Left lung (tissue), 10 donors: Measurements from ENCODE around the gene BGN. TPM values are rescaled to one million over a fixed set of nuclear protein-coding genes. Genes with fewer than 3 reads are reported as not detected.

Experiments used
- ATAC-seq: fragments of 200-7000 bp; cut with Tn5 transposase; one replicate; pipeline ENCODE4 v1.9.1; 2020; ENCODE audit warnings: moderate library complexity
- DNase-seq, 4 donors: peaks; one replicate each; pipeline ENCODE4 v3.0.0-alpha.2; 2013 to 2020
- H3K27ac ChIP-seq, 2 donors: fragments of 200-600 bp; sonication (generic) in 1 of 2; one replicate each; pipeline versions ENCODE4 v1.5.0 to v1.8.0; 2020 to 2021
- H3K27me3 ChIP-seq, 2 donors: fragments of 200-600 bp; sonication (generic) in 1 of 2; one replicate each; pipeline versions ENCODE4 v1.5.0 to v1.8.0; 2020 to 2021
- H3K36me3 ChIP-seq, 2 donors: fragments of 200-600 bp; sonication (generic) in 1 of 2; one replicate each; pipeline versions ENCODE4 v1.5.0 to v1.8.0; 2020 to 2021
- H3K4me1 ChIP-seq, 2 donors: fragments of 200-600 bp; one replicate each; pipeline ENCODE4 v1.8.0; 2021
- H3K4me3 ChIP-seq, 2 donors: fragments of 200-600 bp; sonication (generic) in 1 of 2; one replicate each; pipeline versions ENCODE4 v1.5.0 to v1.8.0; 2020 to 2021; ENCODE audit warnings: mild to moderate bottlenecking in 1 of 2
- H3K9me3 ChIP-seq, 2 donors: fragments of 200-600 bp; sonication (generic) in 1 of 2; one replicate each; pipeline versions ENCODE4 v1.5.0 to v1.8.0; 2020 to 2021
- CTCF ChIP-seq, 2 donors: fragments of 200-600 bp; sonication (generic) in 1 of 2; IDR thresholded peaks; one replicate each; pipeline versions ENCODE4 v1.5.0 to v1.8.0; 2021; ENCODE audit warnings: antibody characterized with exemption in 2 of 2
- intact Hi-C, 2 donors: fragments of 100-400 bp; cut with DNase I; formaldehyde crosslinking; loops; one replicate each; pipeline versions ENCODE4 v1.11.2 to v1.14.2; 2022
- polyA plus RNA-seq, 6 donors: library from polyadenylated mRNA; unstranded; fragments of 120-200 nt; gene quantifications; one replicate each; pipeline ENCODE4 v1.2.1, GENCODE V29; 2013; ENCODE audit not compliant: insufficient read length in 6 of 6
- total RNA-seq, 2 donors: library from RNA; stranded (reverse); fragmentation: NEBNext Ultra II Directional; extraction: Animal tissue kit (Norgen Biotek cat#: 25700); gene quantifications; one replicate each; pipeline ENCODE4 v1.2.1, GENCODE V29; 2021
- donor health status: DM: no; HTN: yes; CAD: no.
- donor health status: DM: no; HTN: no; CAD: no.

BGN gene
- total and polyA plus RNA-seq, 8 donors = 175 to 492 (median 202) TPM

GRCh38 chrX:153544727-153545126, 49.9 kb downstream of the BGN start:
- DNase-seq (no peak), ATAC-seq (no peak)
- Histone ChIP-seq H3K4me3 (no peak overlapping the region), H3K27me3 (no peaks in the 10 kb centered on the region), H3K9me3 (no peaks in the 10 kb centered on the region), H3K36me3 (no peaks in the 10 kb centered on the region), H3K27ac (no peak overlapping the region), H3K4me1 (no peaks in the 10 kb centered on the region)
- intact Hi-C loops = no loop called here
- TF ChIP-seq CTCF (IDR thresholded peaks at IDR 0.05) = no peak

- intact Hi-C loops = no loop called here
- ATAC-seq (no peak), DNase-seq (no peak)
- no peak for TF ChIP-seq CTCF (IDR thresholded peaks at IDR 0.05)
- H3K27ac ChIP-seq = no peak overlapping the region
- no peaks in the 10 kb centered on the region for H3K36me3 ChIP-seq
- no peaks in the 10 kb centered on the region for H3K4me1 ChIP-seq
- no peaks in the 10 kb centered on the region for H3K27me3 ChIP-seq
- H3K4me3 ChIP-seq = no peak overlapping the region
- no peaks in the 10 kb centered on the region for H3K9me3 ChIP-seq
Observed at GRCh38 chrX:153546386-153546785, 51.6 kb downstream of the BGN start.

GRCh38 chrX:153547195-153547594, 52.4 kb downstream of the BGN start:
- no peaks in the 10 kb centered on the region for H3K36me3 ChIP-seq
- DNase-seq (no peak), ATAC-seq (no peak)
- intact Hi-C loops = no loop called here
- TF ChIP-seq CTCF (IDR thresholded peaks at IDR 0.05) = no peak
- no peak overlapping the region for H3K4me3 ChIP-seq
- H3K4me1 ChIP-seq = no peaks in the 10 kb centered on the region
- H3K27me3 ChIP-seq = no peaks in the 10 kb centered on the region
- no peaks in the 10 kb centered on the region for H3K9me3 ChIP-seq
- no peak overlapping the region for H3K27ac ChIP-seq

- H3K36me3 ChIP-seq = no peaks in the 10 kb centered on the region
- no peak overlapping the region for H3K27ac ChIP-seq
- ATAC-seq = no peak
- DNase-seq = no peak
- H3K27me3 ChIP-seq = no peaks in the 10 kb centered on the region
- H3K4me1 ChIP-seq = no peaks in the 10 kb centered on the region
- no peak overlapping the region for H3K4me3 ChIP-seq
- intact Hi-C loops = no loop called here
- H3K9me3 ChIP-seq = no peaks in the 10 kb centered on the region
- no peak for TF ChIP-seq CTCF (IDR thresholded peaks at IDR 0.05)
Observed at GRCh38 chrX:153549231-153549630, 54.5 kb downstream of the BGN start.

- intact Hi-C loops = loop anchor here in 1 of 2 donors (10.0 kb wide), 1 partner anchor 115 kb away; no protein-coding TSS in a partner anchor
- Histone ChIP-seq H3K9me3 (no peaks in the 10 kb centered on the region), H3K27ac (no peak overlapping the region), H3K4me3 (no peak overlapping the region), H3K27me3 (no peaks in the 10 kb centered on the region), H3K4me1 (no peaks in the 10 kb centered on the region), H3K36me3 (no peaks in the 10 kb centered on the region)
- no peak for ATAC-seq
- TF ChIP-seq CTCF (IDR thresholded peaks at IDR 0.05) = no peak
- DNase-seq = no peak
Observed at GRCh38 chrX:153549807-153550206, 55.0 kb downstream of the BGN start.
